Activated CD8-positive, alpha-beta memory T cell treated with anti-CD3 and anti-CD28 coated beads for 4 hours (primary cell): Measurements from ENCODE around the gene RNGTT.

ENCODE experiments used
- DNase-seq, 2 donors: peaks; one replicate each; pipeline ENCODE4 v3.0.0-alpha.2; 2020; ENCODE audit warnings: low read depth in 2 of 2

The RNGTT gene

DNA sequence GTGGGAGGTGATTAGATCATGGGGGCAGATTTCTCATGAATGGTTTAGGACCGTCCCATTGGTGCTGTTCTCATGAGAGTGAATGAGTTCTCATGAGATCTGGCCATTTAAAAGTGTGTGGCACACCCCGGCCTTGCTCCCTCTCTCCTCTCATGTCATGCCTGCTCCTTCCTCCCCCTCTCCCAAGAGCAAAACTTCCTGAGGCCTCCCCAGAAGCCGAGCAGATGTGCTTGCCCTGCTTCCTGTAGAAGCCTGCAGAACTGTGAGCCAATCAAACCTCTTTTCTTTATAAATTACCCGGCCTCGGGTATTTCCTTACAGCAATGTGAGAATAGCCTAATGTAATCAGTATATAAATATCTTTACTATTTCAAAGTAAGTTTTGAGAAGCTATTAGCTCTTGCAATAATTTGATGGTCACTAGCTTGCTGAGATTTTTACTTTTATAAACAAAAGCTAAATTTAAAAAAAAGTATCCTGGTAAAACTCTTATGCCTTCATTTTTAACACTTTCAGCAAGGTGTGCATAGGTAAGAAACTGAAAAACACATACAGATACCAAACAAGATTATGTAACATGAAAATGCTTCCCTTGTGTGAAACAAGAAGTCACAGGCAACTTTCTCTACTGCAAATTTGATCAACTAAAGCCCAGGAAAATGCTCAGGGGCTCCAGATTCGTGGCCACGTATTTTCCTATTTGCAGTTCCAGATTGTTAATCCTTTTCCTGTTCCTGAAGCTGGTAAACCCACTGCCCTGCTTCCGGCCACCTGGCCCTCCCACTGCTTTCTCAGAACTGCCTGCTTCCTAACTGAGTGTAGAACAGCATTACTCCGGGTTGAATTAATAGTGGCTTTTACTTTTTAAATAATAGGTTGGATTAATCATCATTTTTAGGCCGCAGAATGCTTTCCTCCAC lies 402.1 kb downstream of the RNGTT start:
- DNase-seq: no peak
